Smooth muscle cell (in vitro differentiated cells): ENCODE data around the gene ANO4. TPM values are rescaled to one million over a fixed set of nuclear protein-coding genes. Genes with fewer than 3 reads are reported as not detected.

Source experiments
- DNase-seq: peaks from one replicate; lab custom pipeline; 2025; ENCODE audit not compliant: unreplicated experiment; lab: John Stamatoyannopoulos, UW
- H2AFZ ChIP-seq: fragments of 200-600 bp; sonication (generic); 2 replicates; pipeline ENCODE4 v1.6.0; 2016; ENCODE audit warnings: antibody characterized with exemption, low read depth, mild to moderate bottlenecking
- H3F3A ChIP-seq: fragments of 200-600 bp; sonication (generic); 2 replicates; pipeline ENCODE4 v1.6.0; 2017; ENCODE audit warnings: antibody characterized with exemption, low read depth
- H3K27ac ChIP-seq: fragments of 200-600 bp; sonication (generic); 2 replicates; pipeline ENCODE4 v1.5.1; 2016; ENCODE audit warnings: low read depth, mild to moderate bottlenecking
- H3K27me3 ChIP-seq: fragments of 200-600 bp; sonication (generic); 2 replicates; pipeline ENCODE4 v1.6.1; 2016; ENCODE audit warnings: low read depth, mild to moderate bottlenecking
- H3K36me3 ChIP-seq: fragments of 200-600 bp; sonication (generic); 2 replicates; pipeline ENCODE4 v1.5.1; 2016; ENCODE audit warnings: low read depth
- H3K4me1 ChIP-seq: fragments of 200-600 bp; sonication (generic); 2 replicates; pipeline ENCODE4 v1.5.1; 2016; ENCODE audit warnings: low read depth
- H3K4me2 ChIP-seq: fragments of 200-600 bp; sonication (generic); 2 replicates; pipeline ENCODE4 v1.6.0; 2016; ENCODE audit warnings: mild to moderate bottlenecking
- H3K4me3 ChIP-seq: fragments of 200-600 bp; sonication (generic); 2 replicates; pipeline ENCODE4 v1.5.1; 2016; ENCODE audit warnings: mild to moderate bottlenecking
- H3K79me2 ChIP-seq: fragments of 200-600 bp; sonication (generic); 2 replicates; pipeline ENCODE4 v1.6.0; 2016; ENCODE audit warnings: low read depth, mild to moderate bottlenecking
- H3K9ac ChIP-seq: fragments of 200-600 bp; sonication (generic); 2 replicates; pipeline ENCODE4 v1.6.0; 2016; ENCODE audit warnings: low read depth
- H3K9me3 ChIP-seq: fragments of 200-600 bp; sonication (generic); replicated peaks from 2 replicates; pipeline ENCODE4 v1.5.1; 2016; ENCODE audit warnings: low read depth
- H4K20me1 ChIP-seq: fragments of 200-600 bp; sonication (generic); 2 replicates; pipeline ENCODE4 v1.6.0; 2016; ENCODE audit warnings: low read depth
- WGBS: methylation state at CpG from one replicate; pipeline ENCODE4 v1.1.7; 2016; ENCODE audit warnings: low lambda C conversion rate; 5-methylcytosine and 5-hydroxymethylcytosine counted together
- polyA plus RNA-seq: library from polyadenylated mRNA; unstranded; fragments of >200 nt; fragmentation: Nextera tagmentation; extraction: Ambion mirVana; gene quantifications from 2 replicates; pipeline ENCODE4 v1.2.1, GENCODE V29; 2016
- total RNA-seq: library from RNA; depleted of rRNA; stranded (reverse); fragments of >200 nt; gene quantifications from 2 replicates; pipeline ENCODE4 v1.2.3, GENCODE V29; 2014
- TF ChIP-seq, protein P1 (sequence below): fragments of 200-600 bp; sonication (generic); IDR thresholded peaks from 2 replicates; pipeline ENCODE4 v1.5.1; 2017; ENCODE audit warnings: borderline replicate concordance, mild to moderate bottlenecking, antibody characterized with exemption; ENCODE audit not compliant: insufficient read depth, poor library complexity, severe bottlenecking

Gene ANO4
- total and polyA plus RNA-seq, 2 experiments from 2014 or later: 27.3 to 51.7 TPM

DNA sequence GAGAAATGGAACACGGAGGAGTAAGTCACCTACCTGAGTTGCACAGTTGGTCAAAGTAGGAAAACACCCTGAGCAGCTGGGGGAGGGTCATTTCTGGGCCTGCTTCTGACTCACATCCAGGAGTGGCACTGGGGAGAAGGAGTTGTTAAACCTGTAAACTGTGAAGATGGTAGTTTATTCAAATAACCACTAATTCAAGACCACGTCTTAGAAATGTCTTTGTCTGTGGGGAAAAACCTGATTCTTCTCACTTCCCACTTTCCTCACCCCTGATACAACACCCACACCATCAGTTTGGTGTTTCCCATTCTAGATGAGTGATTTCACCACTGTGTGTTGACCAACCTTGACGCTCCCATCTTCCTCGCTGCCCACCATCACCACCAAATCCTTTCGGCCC lies 207.1 kb downstream of the ANO4 start:
- Histone ChIP-seq H3K4me1 (no peaks in the 10 kb centered on the region), H4K20me1 (no peaks in the 10 kb centered on the region)

DNA sequence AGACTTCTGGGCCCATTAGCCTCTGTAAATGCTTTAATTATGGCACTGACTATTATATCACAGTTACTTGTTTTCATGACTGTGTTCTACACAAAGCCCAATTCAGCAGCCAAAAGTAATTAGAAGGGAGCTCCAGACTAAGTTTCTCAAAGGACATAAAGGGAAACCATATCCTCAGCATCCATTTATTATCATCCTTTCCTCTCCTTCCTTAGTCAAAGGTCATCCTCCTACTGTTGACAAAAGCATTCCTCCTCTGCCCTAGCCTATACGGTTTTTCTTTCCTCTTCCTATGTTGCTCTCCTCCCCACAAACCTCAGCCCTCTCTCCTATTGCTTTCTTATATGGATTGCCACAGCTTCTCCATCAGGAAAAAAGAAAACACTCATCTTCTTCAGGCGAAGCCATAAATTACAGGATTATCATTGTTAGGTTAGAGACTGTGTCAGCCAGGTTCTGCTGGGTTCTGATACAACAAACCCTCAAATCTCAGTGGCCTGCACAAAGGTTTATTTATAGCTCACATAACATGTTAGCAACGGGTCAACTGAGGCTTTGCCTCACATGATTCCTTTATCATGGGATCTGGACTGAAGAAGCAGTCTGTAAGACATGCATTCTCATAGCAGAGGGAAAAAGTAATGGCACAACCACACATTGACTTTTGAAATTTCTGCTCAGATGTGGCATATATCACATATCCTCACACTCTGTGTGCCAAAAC lies 208.3 kb downstream of the ANO4 start:
- 87% methylated on average over 3 of the region's 3 CpGs for WGBS
- no peak overlapping the region for H2AFZ ChIP-seq
- TF ChIP-seq, protein P1, sequence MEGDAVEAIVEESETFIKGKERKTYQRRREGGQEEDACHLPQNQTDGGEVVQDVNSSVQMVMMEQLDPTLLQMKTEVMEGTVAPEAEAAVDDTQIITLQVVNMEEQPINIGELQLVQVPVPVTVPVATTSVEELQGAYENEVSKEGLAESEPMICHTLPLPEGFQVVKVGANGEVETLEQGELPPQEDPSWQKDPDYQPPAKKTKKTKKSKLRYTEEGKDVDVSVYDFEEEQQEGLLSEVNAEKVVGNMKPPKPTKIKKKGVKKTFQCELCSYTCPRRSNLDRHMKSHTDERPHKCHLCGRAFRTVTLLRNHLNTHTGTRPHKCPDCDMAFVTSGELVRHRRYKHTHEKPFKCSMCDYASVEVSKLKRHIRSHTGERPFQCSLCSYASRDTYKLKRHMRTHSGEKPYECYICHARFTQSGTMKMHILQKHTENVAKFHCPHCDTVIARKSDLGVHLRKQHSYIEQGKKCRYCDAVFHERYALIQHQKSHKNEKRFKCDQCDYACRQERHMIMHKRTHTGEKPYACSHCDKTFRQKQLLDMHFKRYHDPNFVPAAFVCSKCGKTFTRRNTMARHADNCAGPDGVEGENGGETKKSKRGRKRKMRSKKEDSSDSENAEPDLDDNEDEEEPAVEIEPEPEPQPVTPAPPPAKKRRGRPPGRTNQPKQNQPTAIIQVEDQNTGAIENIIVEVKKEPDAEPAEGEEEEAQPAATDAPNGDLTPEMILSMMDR: no peak
- H3K36me3 ChIP-seq: peaks cover 3% of the 10 kb centered on the region
- no peak for DNase-seq
- no peaks in the 10 kb centered on the region for H3K79me2 ChIP-seq
- H3K9me3 ChIP-seq: no peaks in the 10 kb centered on the region
- H3K9ac ChIP-seq: no peak overlapping the region
- no peaks in the 10 kb centered on the region for H3K27me3 ChIP-seq
- H3F3A ChIP-seq: no peaks in the 10 kb centered on the region
- H3K4me2 ChIP-seq: no peak overlapping the region
- no peaks in the 10 kb centered on the region for H4K20me1 ChIP-seq
- H3K4me3 ChIP-seq: no peak overlapping the region
- no peak overlapping the region for H3K27ac ChIP-seq
- H3K4me1 ChIP-seq: no peaks in the 10 kb centered on the region

More for the DNA sequence above, 207.1 kb downstream of the ANO4 start:
- Histone ChIP-seq H3K27me3 (no peaks in the 10 kb centered on the region), H3F3A (no peaks in the 10 kb centered on the region), H3K9ac (no peak overlapping the region), H2AFZ (no peak overlapping the region), H3K36me3 (no peaks in the 10 kb centered on the region), H3K9me3 (no peaks in the 10 kb centered on the region), H3K27ac (no peak overlapping the region), H3K4me3 (no peak overlapping the region), H3K79me2 (no peaks in the 10 kb centered on the region), H3K4me2 (no peak overlapping the region)
- WGBS: 87% methylated on average over 5 of the region's 5 CpGs
- TF ChIP-seq, protein P1: no peak
- no peak for DNase-seq

DNA sequence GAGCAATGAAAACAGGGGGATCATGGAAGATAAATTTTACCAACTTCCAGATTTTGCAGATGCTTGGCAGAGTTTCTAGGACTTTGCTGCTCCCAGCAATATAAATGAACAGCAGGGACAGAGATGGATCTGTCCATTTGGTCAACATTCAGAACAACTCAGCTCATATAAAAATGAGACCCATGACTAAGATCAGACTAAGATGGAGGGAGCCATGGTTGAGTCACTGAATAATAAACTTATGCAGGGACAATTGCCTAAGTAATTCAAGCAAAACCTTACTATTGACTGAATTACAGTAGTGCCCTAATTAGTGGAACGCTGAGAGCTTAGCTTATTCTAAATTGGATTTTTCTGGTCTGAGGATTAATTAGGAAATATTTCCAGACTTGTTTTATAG lies 210.3 kb downstream of the ANO4 start:
- TF ChIP-seq, protein P1: no peak
- H3K79me2 ChIP-seq: no peaks in the 10 kb centered on the region
- no peak overlapping the region for H3K27ac ChIP-seq
- no peaks in the 10 kb centered on the region for H3K4me1 ChIP-seq
- DNase-seq: no peak
- no peaks in the 10 kb centered on the region for H4K20me1 ChIP-seq
- H3K4me2 ChIP-seq: no peak overlapping the region
- peaks cover 23% of the 10 kb centered on the region for H3K36me3 ChIP-seq
- WGBS: 97% methylated on average over 1 of the region's 1 CpG
- no peak overlapping the region for H3K4me3 ChIP-seq
- no peaks in the 10 kb centered on the region for H3F3A ChIP-seq
- H3K9ac ChIP-seq: no peak overlapping the region
- H3K27me3 ChIP-seq: no peaks in the 10 kb centered on the region
- H3K9me3 ChIP-seq: peaks cover 17% of the 10 kb centered on the region
- no peak overlapping the region for H2AFZ ChIP-seq

DNA sequence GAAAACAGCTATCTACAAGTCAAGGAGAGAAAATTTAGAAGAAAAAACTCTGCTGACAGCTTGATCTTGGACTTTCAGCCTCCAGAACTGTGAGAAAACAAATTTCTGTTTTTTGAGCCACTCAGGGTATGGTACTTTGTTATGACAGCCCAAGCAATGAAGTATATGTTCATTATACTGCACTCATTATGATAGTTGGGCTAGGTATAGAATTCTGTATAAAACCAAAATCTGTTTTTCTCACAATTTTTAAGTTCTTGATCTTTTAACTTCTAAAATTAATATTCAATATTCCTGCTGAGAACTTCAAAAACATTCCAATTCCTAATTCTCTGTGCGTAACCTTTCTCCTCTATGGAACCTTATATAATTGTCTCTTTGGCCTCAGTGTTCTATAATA lies 214.7 kb downstream of the ANO4 start:
- 97% methylated on average over 1 of the region's 1 CpG for WGBS
- Histone ChIP-seq H3K9ac (no peak overlapping the region), H3F3A (no peaks in the 10 kb centered on the region), H3K36me3 (peaks cover 28% of the 10 kb centered on the region), H2AFZ (no peak overlapping the region), H3K9me3 (peaks cover 23% of the 10 kb centered on the region), H3K4me3 (no peak overlapping the region), H3K4me1 (no peaks in the 10 kb centered on the region), H3K4me2 (no peak overlapping the region), H3K27ac (no peak overlapping the region), H3K27me3 (no peaks in the 10 kb centered on the region), H4K20me1 (no peaks in the 10 kb centered on the region), H3K79me2 (no peaks in the 10 kb centered on the region)
- TF ChIP-seq, protein P1: no peak
- DNase-seq: no peak
